LoVo (cell line): Measurements from ENCODE around the gene DNAAF5.

Experiments
- DNase-seq: peaks from one replicate; pipeline ENCODE4 v3.0.0-alpha.2; 2016; ENCODE audit warnings: low spot score

The DNAAF5 gene

GRCh38 chr7:834277-834676 lies 107.8 kb downstream of the DNAAF5 start:
- no peak for DNase-seq

- no peak for DNase-seq
These were observed 108.5 kb downstream of the DNAAF5 start for GRCh38 chr7:835021-835420.

- no peak for DNase-seq
These were observed 109.2 kb downstream of the DNAAF5 start for GRCh38 chr7:835485-836401.
